ENCODE data around the gene NCK2. TPM values are rescaled to one million over a fixed set of nuclear protein-coding genes. Genes with fewer than 3 reads are reported as not detected.

Gene NCK2
- total RNA-seq, 1 donor from 2014 or later: 82.9 TPM

DNA sequence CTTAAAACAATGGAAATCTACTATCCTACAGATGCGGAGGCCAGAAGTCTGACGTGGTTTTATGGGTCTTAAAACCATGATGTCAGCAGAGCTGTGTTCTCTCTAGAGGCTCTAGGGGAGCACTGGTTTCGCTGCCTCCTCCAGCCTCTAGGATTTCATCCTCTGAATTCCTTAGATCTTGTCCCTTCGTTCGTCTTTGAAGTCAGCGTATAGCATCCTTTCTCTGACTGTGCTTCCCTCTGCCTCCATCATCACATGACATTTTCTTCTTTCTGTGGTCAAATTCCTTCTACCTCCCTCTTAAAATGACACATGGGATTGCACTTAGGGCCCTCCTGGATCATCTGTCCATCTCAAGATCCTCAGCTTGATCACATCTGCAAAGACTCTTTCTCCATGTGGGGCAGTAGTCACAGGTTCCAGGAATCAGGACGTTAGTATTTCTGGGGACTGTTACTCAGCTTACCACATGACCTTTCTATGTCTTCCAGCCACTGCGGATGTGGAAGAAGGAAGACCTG lies 22.7 kb upstream of the NCK2 start:
- DNase-seq (ENCODE audit: low read depth): no peak
- no peaks in the 10 kb centered on the region for H3K27me3 ChIP-seq (ENCODE audit: control insufficient read depth, insufficient read depth, low read length)
- TF ChIP-seq, protein P1, sequence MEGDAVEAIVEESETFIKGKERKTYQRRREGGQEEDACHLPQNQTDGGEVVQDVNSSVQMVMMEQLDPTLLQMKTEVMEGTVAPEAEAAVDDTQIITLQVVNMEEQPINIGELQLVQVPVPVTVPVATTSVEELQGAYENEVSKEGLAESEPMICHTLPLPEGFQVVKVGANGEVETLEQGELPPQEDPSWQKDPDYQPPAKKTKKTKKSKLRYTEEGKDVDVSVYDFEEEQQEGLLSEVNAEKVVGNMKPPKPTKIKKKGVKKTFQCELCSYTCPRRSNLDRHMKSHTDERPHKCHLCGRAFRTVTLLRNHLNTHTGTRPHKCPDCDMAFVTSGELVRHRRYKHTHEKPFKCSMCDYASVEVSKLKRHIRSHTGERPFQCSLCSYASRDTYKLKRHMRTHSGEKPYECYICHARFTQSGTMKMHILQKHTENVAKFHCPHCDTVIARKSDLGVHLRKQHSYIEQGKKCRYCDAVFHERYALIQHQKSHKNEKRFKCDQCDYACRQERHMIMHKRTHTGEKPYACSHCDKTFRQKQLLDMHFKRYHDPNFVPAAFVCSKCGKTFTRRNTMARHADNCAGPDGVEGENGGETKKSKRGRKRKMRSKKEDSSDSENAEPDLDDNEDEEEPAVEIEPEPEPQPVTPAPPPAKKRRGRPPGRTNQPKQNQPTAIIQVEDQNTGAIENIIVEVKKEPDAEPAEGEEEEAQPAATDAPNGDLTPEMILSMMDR (IDR thresholded peaks at IDR 0.05; ENCODE audit: insufficient read depth, low read length, poor library complexity, severe bottlenecking): no peak
- no peaks in the 10 kb centered on the region for H3K36me3 ChIP-seq (ENCODE audit: control insufficient read depth, insufficient read depth, low read length)
- H3K4me3 ChIP-seq (ENCODE audit: low read depth, low read length): no peak overlapping the region

- Histone ChIP-seq H3K36me3 (ENCODE audit: control insufficient read depth, insufficient read depth, low read length) (no peaks in the 10 kb centered on the region), H3K4me3 (ENCODE audit: low read depth, low read length) (no peak overlapping the region), H3K27me3 (ENCODE audit: control insufficient read depth, insufficient read depth, low read length) (no peaks in the 10 kb centered on the region)
- TF ChIP-seq, protein P1 (IDR thresholded peaks at IDR 0.05; ENCODE audit: insufficient read depth, low read length, poor library complexity, severe bottlenecking): no peak
- no peak for DNase-seq (ENCODE audit: low read depth)
Measured at GRCh38 chr2:105722726-105723297, 21.9 kb upstream of the NCK2 start.

GRCh38 chr2:105723431-105723830 lies 21.3 kb upstream of the NCK2 start:
- H3K36me3 ChIP-seq (ENCODE audit: control insufficient read depth, insufficient read depth, low read length): no peaks in the 10 kb centered on the region
- no peak overlapping the region for H3K4me3 ChIP-seq (ENCODE audit: low read depth, low read length)
- DNase-seq (ENCODE audit: low read depth): no peak
- H3K27me3 ChIP-seq (ENCODE audit: control insufficient read depth, insufficient read depth, low read length): no peaks in the 10 kb centered on the region
- TF ChIP-seq, protein P1 (IDR thresholded peaks at IDR 0.05; ENCODE audit: insufficient read depth, low read length, poor library complexity, severe bottlenecking): no peak

DNA sequence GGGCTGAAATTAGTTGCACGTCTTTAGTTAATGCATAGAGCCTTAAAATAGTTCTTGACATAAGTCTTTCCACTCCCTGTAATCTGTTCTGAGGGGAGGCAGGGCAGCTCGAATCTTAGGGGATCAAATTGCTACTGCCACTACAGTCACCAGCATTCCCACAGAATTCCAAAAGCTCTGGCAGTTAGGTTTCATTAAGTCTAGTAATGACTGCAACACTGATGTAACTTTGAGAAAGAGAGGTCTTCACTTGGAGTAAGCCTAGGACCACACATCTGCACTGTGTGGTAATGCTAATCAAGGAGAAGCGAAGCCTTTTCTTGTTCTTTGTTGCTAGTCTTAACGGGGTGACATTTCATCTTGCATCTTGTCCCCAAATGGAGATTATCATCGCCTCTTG lies 19.3 kb upstream of the NCK2 start:
- no peaks in the 10 kb centered on the region for H3K27me3 ChIP-seq (ENCODE audit: control insufficient read depth, insufficient read depth, low read length)
- no peak for DNase-seq (ENCODE audit: low read depth)
- TF ChIP-seq, protein P1 (IDR thresholded peaks at IDR 0.05; ENCODE audit: insufficient read depth, low read length, poor library complexity, severe bottlenecking): no peak
- no peaks in the 10 kb centered on the region for H3K36me3 ChIP-seq (ENCODE audit: control insufficient read depth, insufficient read depth, low read length)
- H3K4me3 ChIP-seq (ENCODE audit: low read depth, low read length): no peak overlapping the region

GRCh38 chr2:105730170-105730569 lies 14.5 kb upstream of the NCK2 start:
- TF ChIP-seq, protein P1 (IDR thresholded peaks at IDR 0.05; ENCODE audit: insufficient read depth, low read length, poor library complexity, severe bottlenecking): no peak
- DNase-seq (ENCODE audit: low read depth): no peak
- Histone ChIP-seq H3K36me3 (ENCODE audit: control insufficient read depth, insufficient read depth, low read length) (no peaks in the 10 kb centered on the region), H3K4me3 (ENCODE audit: low read depth, low read length) (no peak overlapping the region), H3K27me3 (ENCODE audit: control insufficient read depth, insufficient read depth, low read length) (no peaks in the 10 kb centered on the region)

DNA sequence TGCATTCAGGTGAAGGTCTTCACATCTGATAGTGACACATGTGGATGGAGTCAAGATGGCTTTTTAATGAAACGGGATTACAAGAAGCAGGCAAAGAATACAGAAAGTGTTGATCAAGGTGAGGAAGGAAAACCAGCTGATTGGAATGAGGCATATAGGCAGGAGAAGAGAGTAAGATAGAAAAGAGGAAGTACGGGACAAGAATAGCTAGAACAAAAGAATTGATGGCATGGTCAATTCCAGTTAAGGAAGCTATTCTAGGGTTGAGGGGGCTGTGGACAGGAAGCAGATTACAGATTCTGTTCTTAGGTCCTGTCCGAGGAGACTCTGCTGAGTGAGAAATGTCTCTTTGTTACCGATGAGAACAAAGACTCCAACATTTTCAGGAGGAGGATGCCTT lies 13.2 kb upstream of the NCK2 start:
- Histone ChIP-seq H3K27me3 (ENCODE audit: control insufficient read depth, insufficient read depth, low read length) (no peaks in the 10 kb centered on the region), H3K4me3 (ENCODE audit: low read depth, low read length) (no peak overlapping the region), H3K36me3 (ENCODE audit: control insufficient read depth, insufficient read depth, low read length) (no peaks in the 10 kb centered on the region)
- TF ChIP-seq, protein P1 (IDR thresholded peaks at IDR 0.05; ENCODE audit: insufficient read depth, low read length, poor library complexity, severe bottlenecking): no peak
- no peak for DNase-seq (ENCODE audit: low read depth)
